Nucleus accumbens (tissue), 56 donors: ENCODE results near the gene ARL1.
"Not testable (repeated sequence)": the region's sequence is repeated elsewhere in the genome, so short reads cannot be mapped to it uniquely, and the experiment has no call there.

Experiments used
- DNase-seq, 56 donors: peaks; one replicate each; lab custom pipeline; 2025; lab: John Stamatoyannopoulos, UW

The ARL1 gene

GRCh38 chr12:101407436-101408345 lies at the start of gene ARL1:
Gene ARL1 (minus strand): TSS chr12:101407772. CDS start chr12:101407645, 127 bp downstream.
- peak; percentile 13 to 89 (median 76) for DNase-seq

GRCh38 chr12:101455685-101456084 lies 48.1 kb upstream of the ARL1 start:
- DNase-seq = no peak

- no peak for DNase-seq
Observed at GRCh38 chr12:101441461-101442224, 34.1 kb upstream of the ARL1 start.

GRCh38 chr12:101439236-101439635 lies 31.7 kb upstream of the ARL1 start:
- no peak for DNase-seq

- no peak for DNase-seq
Observed at GRCh38 chr12:101436136-101436535, 28.6 kb upstream of the ARL1 start.

- no peak for DNase-seq
Observed at GRCh38 chr12:101430456-101430855, 22.9 kb upstream of the ARL1 start.

- no peak for DNase-seq
Observed at GRCh38 chr12:101424620-101425019, 17.0 kb upstream of the ARL1 start.

- not testable (repeated sequence) for DNase-seq
Observed at GRCh38 chr12:101422066-101422465, 14.5 kb upstream of the ARL1 start.

- DNase-seq = no peak
Observed at GRCh38 chr12:101415228-101415627, 7.7 kb upstream of the ARL1 start.

GRCh38 chr12:101414533-101415119 lies 7.1 kb upstream of the ARL1 start:
- DNase-seq = peak in 5 of 56 donors; percentile 0 to 24 (median 2)

GRCh38 chr12:101410169-101410568 lies 2.6 kb upstream of the ARL1 start:
- not testable (repeated sequence) for DNase-seq

GRCh38 chr12:101407049-101407435 lies 530 bp downstream of the ARL1 start:
- DNase-seq = peak in 15 of 56 donors; percentile 9 to 57 (median 34)

GRCh38 chr12:101391181-101391580 lies 16.4 kb downstream of the ARL1 start:
- DNase-seq = not testable (repeated sequence)

- no peak for DNase-seq
Observed at GRCh38 chr12:101379149-101379548, 28.4 kb downstream of the ARL1 start.

GRCh38 chr12:101375573-101375972 lies 32.0 kb downstream of the ARL1 start:
- DNase-seq = no peak

- no peak for DNase-seq
Observed at GRCh38 chr12:101372431-101372830, 35.1 kb downstream of the ARL1 start.

- no peak for DNase-seq
Observed at GRCh38 chr12:101368016-101368415, 39.6 kb downstream of the ARL1 start.

- DNase-seq = no peak
Observed at GRCh38 chr12:101361455-101361854, 46.1 kb downstream of the ARL1 start.

- no peak for DNase-seq
Observed at GRCh38 chr12:101356794-101357193, 50.8 kb downstream of the ARL1 start.

- no peak for DNase-seq
Observed at GRCh38 chr12:101351682-101352081, 55.9 kb downstream of the ARL1 start.

- DNase-seq = no peak
Observed at GRCh38 chr12:101343893-101344292, 63.7 kb downstream of the ARL1 start.
